Keratinocyte (primary cell): Measurements from ENCODE around the gene CGREF1. TPM values are rescaled to one million over a fixed set of nuclear protein-coding genes. Genes with fewer than 3 reads are reported as not detected.

Source experiments
- DNase-seq: peaks from one replicate; pipeline ENCODE4 v3.0.0-alpha.2; 2011; ENCODE audit warnings: low read depth, missing footprints, low spot score
- FAIRE-seq: peaks from 2 replicates; lab custom pipeline; 2011; peaks lifted over from hg19 to GRCh38; lab: Jason Lieb, UNC
- H2AFZ ChIP-seq: 2 replicates; pipeline ENCODE4 v1.6.0; 2012; ENCODE audit warnings: low read length, control low read depth, inconsistent platforms; ENCODE audit not compliant: control insufficient read depth
- H3K27ac ChIP-seq: 2 replicates; pipeline ENCODE4 v1.5.1; 2011; ENCODE audit warnings: low read length; ENCODE audit not compliant: control insufficient read depth, insufficient read depth
- H3K27me3 ChIP-seq: 3 replicates; pipeline ENCODE4 v1.6.0; 2011; ENCODE audit warnings: low read length; ENCODE audit not compliant: control insufficient read depth, insufficient read depth; ENCODE audit errors: extremely low read depth
- H3K36me3 ChIP-seq, 2 experiments: 2 replicates in 1 of 2; 3 replicates in 1 of 2; pipeline ENCODE4 v1.5.1; 2011; ENCODE audit warnings: low read length in 2 of 2, mild to moderate bottlenecking in 1 of 2; ENCODE audit not compliant: control insufficient read depth in 2 of 2, insufficient read depth in 2 of 2; ENCODE audit errors: extremely low read depth in 1 of 2
- H3K4me1 ChIP-seq: 3 replicates; pipeline ENCODE4 v1.5.1; 2011; ENCODE audit warnings: low read length; ENCODE audit not compliant: control insufficient read depth, insufficient read depth; ENCODE audit errors: extremely low read depth
- H3K4me2 ChIP-seq: 3 replicates; pipeline ENCODE4 v1.6.0; 2011; ENCODE audit warnings: low read depth, low read length; ENCODE audit not compliant: control insufficient read depth, insufficient read depth; ENCODE audit errors: extremely low read depth
- H3K4me3 ChIP-seq, 3 experiments: fragments of 200-600 bp in 1 of 3; sonication (generic) in 1 of 3; 2 replicates in 2 of 3; 3 replicates in 1 of 3; pipeline ENCODE4 v1.5.1; 2011 to 2016; ENCODE audit warnings: low read length in 3 of 3, mild to moderate bottlenecking in 3 of 3, control low read depth in 2 of 3, inconsistent platforms in 1 of 3, low read depth in 1 of 3, mixed read lengths in 1 of 3, mixed run types in 1 of 3, moderate library complexity in 1 of 3; ENCODE audit not compliant: control insufficient read depth in 2 of 3, insufficient read depth in 2 of 3; ENCODE audit errors: extremely low read depth in 1 of 3
- H3K79me2 ChIP-seq: 2 replicates; pipeline ENCODE4 v1.6.0; 2012; ENCODE audit warnings: low read length; ENCODE audit not compliant: control insufficient read depth, insufficient read depth
- H3K9ac ChIP-seq: 3 replicates; pipeline ENCODE4 v1.6.0; 2011; ENCODE audit warnings: low read length; ENCODE audit not compliant: control insufficient read depth, insufficient read depth; ENCODE audit errors: extremely low read depth
- H3K9me1 ChIP-seq: 3 replicates; pipeline ENCODE4 v1.6.0; 2011; ENCODE audit warnings: low read length; ENCODE audit not compliant: control insufficient read depth, insufficient read depth; ENCODE audit errors: extremely low read depth
- H3K9me3 ChIP-seq: 2 replicates; pipeline ENCODE4 v1.5.1; 2012; ENCODE audit warnings: low read depth, low read length; ENCODE audit not compliant: control insufficient read depth
- H4K20me1 ChIP-seq: 3 replicates; pipeline ENCODE4 v1.6.0; 2011; ENCODE audit warnings: low read length; ENCODE audit not compliant: control insufficient read depth, insufficient read depth; ENCODE audit errors: extremely low read depth
- CTCF ChIP-seq, 3 experiments: IDR thresholded peaks in 1 of 3; conservative IDR thresholded peaks in 1 of 3; optimal IDR thresholded peaks in 1 of 3; 2 replicates in 2 of 3; 3 replicates in 1 of 3; pipeline versions ENCODE3 to v1.5.1; 2011; ENCODE audit warnings: low read length in 3 of 3, mild to moderate bottlenecking in 3 of 3, moderate library complexity in 2 of 3, control low read depth in 1 of 3, inconsistent platforms in 1 of 3; ENCODE audit not compliant: insufficient read depth in 2 of 3; ENCODE audit errors: extremely low read depth in 1 of 3
- EZH2 ChIP-seq: IDR thresholded peaks from one replicate; pipeline ENCODE4 v1.6.1; 2012; ENCODE audit warnings: inconsistent platforms, mild to moderate bottlenecking, low read length, moderate library complexity
- dilution Hi-C: fragments of 300-500 bp; cut with MboI; formaldehyde crosslinking; loops from one replicate; pipeline ENCODE4 v1.7.0; 2020; ENCODE audit warnings: low sequenced_read_pairs; ENCODE audit not compliant: extremely low pct_ligation_motif_present
- polyA plus RNA-seq, 5 experiments: library from polyadenylated mRNA; depleted of rRNA in 3 of 5; stranded (reverse) in 3 of 5; stranded (forward) in 1 of 5; unstranded in 1 of 5; fragments of >200 nt; gene quantifications; 1 replicate in 1 of 5; 2 replicates in 3 of 5; 3 replicates in 1 of 5; pipeline versions ENCODE4 v1.2.1 to v1.2.3, GENCODE V29; 2011 to 2012; ENCODE audit warnings: missing spikeins in 2 of 5, low read depth in 1 of 5, low replicate concordance in 1 of 5

Gene CGREF1
- polyA plus RNA-seq, 1 donor (not counting 4 experiments of a cell fraction or from before 2014, with no cell fraction given) = 1.3 TPM

- Histone ChIP-seq H3K79me2 (peaks cover 34% of the 10 kb centered on the region), H2AFZ (no peak overlapping the region), H3K27me3 (no peaks in the 10 kb centered on the region), H4K20me1 (no peaks in the 10 kb centered on the region), H3K9me3 (no peaks in the 10 kb centered on the region), H3K4me2 (no peak overlapping the region), H3K9ac (no peak overlapping the region), H3K4me1 (peaks cover 17% of the 10 kb centered on the region), H3K4me3 (no peak overlapping the region), H3K27ac (no peak overlapping the region), H3K9me1 (peaks cover 2% of the 10 kb centered on the region), H3K36me3 (peaks cover 13 to 27% of the 10 kb centered on the region in 2 experiments)
- dilution Hi-C loops = no loop called here
- TF ChIP-seq CTCF (optimal IDR thresholded peaks at IDR 0.05 in 1 of 3, IDR thresholded peaks at IDR 0.05 in 1 of 3, conservative IDR thresholded peaks at IDR 0.05 in 1 of 3; ENCODE audit: extremely low read depth in 1 of 3, insufficient read depth in 2 of 3, low read length in 3 of 3) = no peak
- no peak for TF ChIP-seq EZH2
- DNase-seq (no peak), FAIRE-seq (no peak)
These were observed 51.5 kb downstream of the CGREF1 start for GRCh38 chr2:27067385-27067784.

- DNase-seq = no peak
- Histone ChIP-seq H3K79me2 (peaks cover 21% of the 10 kb centered on the region), H3K27ac (no peak overlapping the region), H3K9me1 (peaks cover 2% of the 10 kb centered on the region), H3K4me3 (no peak overlapping the region), H3K9ac (no peak overlapping the region), H4K20me1 (no peaks in the 10 kb centered on the region), H3K36me3 (peaks cover 15 to 29% of the 10 kb centered on the region in 2 experiments), H3K27me3 (no peaks in the 10 kb centered on the region), H3K4me1 (peaks cover 6% of the 10 kb centered on the region), H3K4me2 (no peak overlapping the region), H2AFZ (no peak overlapping the region), H3K9me3 (no peaks in the 10 kb centered on the region)
- dilution Hi-C loops = no loop called here
- no peak for FAIRE-seq
- no peak for TF ChIP-seq EZH2
- TF ChIP-seq CTCF (optimal IDR thresholded peaks at IDR 0.05 in 1 of 3, IDR thresholded peaks at IDR 0.05 in 1 of 3, conservative IDR thresholded peaks at IDR 0.05 in 1 of 3; ENCODE audit: extremely low read depth in 1 of 3, insufficient read depth in 2 of 3, low read length in 3 of 3) = no peak
These were observed 53.8 kb downstream of the CGREF1 start for GRCh38 chr2:27065128-27065527.
